A673 (cell line): ENCODE measurements around the gene PABPN1L. TPM values are rescaled to one million over a fixed set of nuclear protein-coding genes. Genes with fewer than 3 reads are reported as not detected.

Source experiments
- BruUV-seq: library from RNA; stranded (reverse); fragments of 400-500 nt; replicated peaks from 2 replicates; lab custom pipeline; 2021; lab: Mats Ljungman, UMichigan
- CTCF ChIA-PET: fragments of 300-600 bp; sonication (Branson Sonifier 250); formaldehyde crosslinking; loops from one replicate; lab custom pipeline; 2022; ENCODE audit warnings: antibody characterized with exemption; lab: Charles Lee
- POLR2A ChIA-PET: fragments of 300-600 bp; sonication (Branson Sonifier 250); formaldehyde crosslinking; loops from one replicate; lab custom pipeline; 2022; ENCODE audit warnings: antibody characterized with exemption; ENCODE audit not compliant: low non-redundant PET; lab: Charles Lee
- DNase-seq: peaks from one replicate; pipeline ENCODE4 v3.0.0-alpha.2; 2015; ENCODE audit warnings: low spot score
- H3K27ac ChIP-seq: fragments of 200-600 bp; sonication (generic); 2 replicates; pipeline ENCODE4 v1.5.1; 2016; ENCODE audit warnings: mixed run types, low read depth, mild to moderate bottlenecking, mixed read lengths, antibody characterized with exemption, low read length; ENCODE audit not compliant: poor library complexity, severe bottlenecking
- H3K27me3 ChIP-seq: fragments of 200-600 bp; sonication (generic); replicated peaks from 2 replicates; pipeline ENCODE4 v1.6.1; 2017; ENCODE audit warnings: mixed run types, low read depth, mild to moderate bottlenecking, mixed read lengths, antibody characterized with exemption, low read length; ENCODE audit not compliant: insufficient read depth, poor library complexity
- H3K36me3 ChIP-seq: fragments of 200-600 bp; sonication (generic); 2 replicates; pipeline ENCODE4 v1.6.1; 2016; ENCODE audit warnings: mixed run types, mild to moderate bottlenecking, mixed read lengths, antibody characterized with exemption, low read length; ENCODE audit not compliant: insufficient read depth, poor library complexity, severe bottlenecking
- H3K4me1 ChIP-seq: fragments of 200-600 bp; sonication (generic); 2 replicates; pipeline ENCODE4 v1.6.1; 2017; ENCODE audit warnings: mixed run types, mild to moderate bottlenecking, mixed read lengths, antibody characterized with exemption, low read length; ENCODE audit not compliant: insufficient read depth, poor library complexity, severe bottlenecking
- H3K4me3 ChIP-seq: fragments of 200-600 bp; sonication (generic); 2 replicates; pipeline ENCODE4 v1.5.1; 2016; ENCODE audit warnings: low read depth, mixed run types, mild to moderate bottlenecking, mixed read lengths, low read length; ENCODE audit not compliant: poor library complexity, severe bottlenecking
- H3K9me3 ChIP-seq: fragments of 200-600 bp; sonication (generic); 2 replicates; pipeline ENCODE4 v1.6.1; 2016; ENCODE audit warnings: mixed run types, low read depth, mild to moderate bottlenecking, mixed read lengths, antibody characterized with exemption, low read length; ENCODE audit not compliant: poor library complexity, severe bottlenecking
- CTCF ChIP-seq: fragments of 300-800, 200-600 bp; sonication (generic); conservative IDR thresholded peaks from 2 replicates; pipeline ENCODE4 v1.5.1; 2017; ENCODE audit warnings: low read depth, mild to moderate bottlenecking, antibody characterized with exemption, low read length, moderate library complexity, mixed read lengths
- EZH2 ChIP-seq: fragments of 200-600 bp; sonication (generic); IDR thresholded peaks from 2 replicates; pipeline ENCODE4 v1.6.1; 2017; ENCODE audit warnings: borderline replicate concordance, low read depth, mild to moderate bottlenecking, mixed read lengths, antibody characterized with exemption, low read length; ENCODE audit not compliant: poor library complexity, severe bottlenecking
- intact Hi-C: fragments of 100-400 bp; cut with micrococcal nuclease; formaldehyde crosslinking; loops from one replicate; pipeline ENCODE4 v1.10.0; 2022; ENCODE audit not compliant: unreplicated experiment
- total RNA-seq: library from RNA; stranded (reverse); gene quantifications from 2 replicates; pipeline ENCODE4 v1.2.3, GENCODE V29; 2021

PABPN1L gene
- total RNA-seq, 1 experiment from 2014 or later = not detected

- BruUV-seq = no TSS peak
- peak; percentile 72 for DNase-seq
- Histone ChIP-seq H3K27me3 (no peaks in the 10 kb centered on the region), H3K9me3 (no peaks in the 10 kb centered on the region), H3K4me3 (no peak overlapping the region), H3K27ac (peak overlapping the region; percentile 37), H3K4me1 (peaks cover 6% of the 10 kb centered on the region), H3K36me3 (no peaks in the 10 kb centered on the region)
- intact Hi-C loops = no loop called here
- ChIA-PET POLR2A (no interaction called here), CTCF (no interaction called here)
- TF ChIP-seq CTCF (no peak), EZH2 (no peak)
These were observed 22.3 kb upstream of the PABPN1L start for GRCh38 chr16:88888461-88889387.

- TF ChIP-seq EZH2 = no peak
- TF ChIP-seq CTCF = no peak
- BruUV-seq = no TSS peak
- ChIA-PET POLR2A (no interaction called here), CTCF (interaction anchor here (1.2 kb wide), 1 partner anchor 30 kb away, joined by 3 read pairs; no protein-coding TSS in a partner anchor)
- no peaks in the 10 kb centered on the region for H3K36me3 ChIP-seq
- H3K27ac ChIP-seq = no peak overlapping the region
- intact Hi-C loops = no loop called here
- no peaks in the 10 kb centered on the region for H3K27me3 ChIP-seq
- H3K4me3 ChIP-seq = no peak overlapping the region
- DNase-seq = no peak
- H3K4me1 ChIP-seq = peaks cover 6% of the 10 kb centered on the region
- no peaks in the 10 kb centered on the region for H3K9me3 ChIP-seq
These were observed 21.6 kb upstream of the PABPN1L start for GRCh38 chr16:88888057-88888456.

- POLR2A ChIA-PET = no interaction called here
These were observed 20.5 kb upstream of the PABPN1L start for GRCh38 chr16:88886845-88887521.

More at GRCh38 chr16:88886845-88887521, 20.5 kb upstream of the PABPN1L start:
- no peak for TF ChIP-seq EZH2
- no peak for TF ChIP-seq CTCF
- intact Hi-C loops = no loop called here
- Histone ChIP-seq H3K27ac (no peak overlapping the region), H3K4me3 (no peak overlapping the region), H3K27me3 (no peaks in the 10 kb centered on the region), H3K36me3 (no peaks in the 10 kb centered on the region), H3K9me3 (no peaks in the 10 kb centered on the region), H3K4me1 (peaks cover 6% of the 10 kb centered on the region)
- no TSS peak for BruUV-seq
- CTCF ChIA-PET = interaction anchor here (1.2 kb wide), 1 partner anchor 29 kb away, joined by 3 read pairs; no protein-coding TSS in a partner anchor
- no peak for DNase-seq
